Activated naive CD4-positive, alpha-beta T cell treated with anti-CD3 and anti-CD28 coated beads, Interleukin-2, amount 10 ng/mL, durations not matched to agents 7 days and 5 days (primary cell): ENCODE measurements around the gene UGT2B7.
"Not testable (repeated sequence)": the region's sequence is repeated elsewhere in the genome, so short reads cannot be mapped to it uniquely, and the experiment has no call there.

Source experiments
- CTCF ChIA-PET: fragments of 350-600 bp; sonication (Branson Sonifier 250); formaldehyde crosslinking; loops from one replicate; lab custom pipeline; 2021; ENCODE audit warnings: antibody characterized with exemption; lab: Charles Lee
- DNase-seq: peaks from one replicate; pipeline ENCODE4 v3.0.0-alpha.2; 2020
- H3K27ac Mint-ChIP-seq: one replicate; pipeline ENCODE4 v1.8.0; 2021; ENCODE audit warnings: mild to moderate bottlenecking, moderate library complexity, mixed read lengths
- H3K27me3 Mint-ChIP-seq: one replicate; pipeline ENCODE4 v1.8.0; 2021; ENCODE audit warnings: mild to moderate bottlenecking, mixed read lengths
- H3K36me3 Mint-ChIP-seq: one replicate; pipeline ENCODE4 v1.8.0; 2021; ENCODE audit warnings: mixed read lengths
- H3K4me1 Mint-ChIP-seq: one replicate; pipeline ENCODE4 v1.8.0; 2021; ENCODE audit warnings: mixed read lengths
- H3K4me3 Mint-ChIP-seq: one replicate; pipeline ENCODE4 v1.8.0; 2021; ENCODE audit warnings: mild to moderate bottlenecking, moderate library complexity, mixed read lengths
- H3K9me3 Mint-ChIP-seq: one replicate; pipeline ENCODE4 v1.8.0; 2021; ENCODE audit warnings: mixed read lengths

UGT2B7 gene

DNA sequence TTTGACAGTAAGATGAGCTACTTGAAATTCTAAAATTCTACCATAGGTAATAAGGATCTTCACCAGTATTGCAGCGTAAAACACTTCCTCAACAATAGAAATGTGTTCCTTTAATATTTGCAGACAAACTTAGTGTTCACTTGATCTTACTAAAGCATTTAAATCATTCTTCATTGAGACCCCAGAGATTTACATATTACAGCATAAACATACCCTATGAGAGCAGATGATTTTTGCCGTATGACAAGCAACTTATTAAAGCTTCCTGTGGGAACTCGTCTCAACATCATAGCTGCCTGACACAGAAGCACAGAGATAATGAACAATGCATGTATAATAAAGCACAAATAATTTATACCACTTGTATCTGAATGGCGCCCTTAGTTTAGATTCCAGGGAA lies 3.6 kb downstream of the UGT2B7 start:
- Mint-ChIP-seq H3K4me3 (no peak overlapping the region), H3K36me3 (no peaks in the 10 kb centered on the region), H3K4me1 (no peaks in the 10 kb centered on the region), H3K27ac (no peak overlapping the region), H3K27me3 (no peaks in the 10 kb centered on the region), H3K9me3 (no peaks in the 10 kb centered on the region)
- DNase-seq: no peak
- CTCF ChIA-PET: no interaction called here

DNA sequence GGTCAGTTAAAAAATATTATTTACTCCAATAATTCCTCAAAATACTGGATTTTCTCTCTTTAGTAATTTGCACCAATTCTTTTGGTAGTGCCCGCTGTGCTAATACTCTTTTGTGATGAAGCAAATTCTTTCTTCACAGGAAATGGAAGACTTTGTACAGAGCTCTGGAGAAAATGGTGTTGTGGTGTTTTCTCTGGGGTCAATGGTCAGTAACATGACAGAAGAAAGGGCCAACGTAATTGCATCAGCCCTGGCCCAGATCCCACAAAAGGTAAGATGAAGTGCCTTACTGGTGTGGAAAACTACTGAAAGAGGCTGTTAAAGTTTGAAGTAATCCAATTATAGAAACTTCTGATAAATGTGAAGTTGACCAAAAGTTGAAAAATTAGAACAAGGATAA lies 6.4 kb downstream of the UGT2B7 start:
- DNase-seq, H3K9me3 Mint-ChIP-seq, H3K27ac Mint-ChIP-seq, H3K4me3 Mint-ChIP-seq, CTCF ChIA-PET, H3K36me3 Mint-ChIP-seq, H3K4me1 Mint-ChIP-seq, H3K27me3 Mint-ChIP-seq: not testable (repeated sequence)

DNA sequence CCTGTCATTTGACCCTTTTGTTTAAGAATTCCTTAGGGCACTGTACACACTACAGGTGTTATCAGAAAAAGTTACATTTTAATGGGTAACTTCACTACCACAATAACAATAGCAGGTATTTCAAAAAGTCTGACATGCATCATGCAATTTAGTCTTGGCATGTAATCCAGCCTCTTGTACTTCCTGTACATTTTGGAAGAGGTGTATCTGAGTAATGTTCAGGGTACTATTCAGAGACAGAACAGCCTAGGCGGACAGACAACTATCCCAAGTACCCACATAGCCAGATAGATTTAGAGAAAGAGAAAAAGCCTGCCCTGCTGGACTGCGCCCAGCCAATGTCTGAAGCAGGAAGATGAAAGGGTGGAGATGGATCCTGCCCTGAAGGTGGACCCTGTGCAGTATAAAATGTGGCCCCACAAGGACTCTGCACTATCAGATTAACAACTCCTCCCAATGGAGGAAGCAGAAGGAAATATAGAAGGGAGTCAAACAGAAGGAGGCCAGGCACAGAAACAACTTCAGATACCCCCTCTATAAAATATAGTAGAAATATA lies 8.5 kb downstream of the UGT2B7 start:
- Mint-ChIP-seq H3K4me1 (no peaks in the 10 kb centered on the region), H3K27me3 (no peaks in the 10 kb centered on the region), H3K27ac (no peak overlapping the region), H3K9me3 (no peaks in the 10 kb centered on the region), H3K36me3 (no peaks in the 10 kb centered on the region), H3K4me3 (no peak overlapping the region)
- CTCF ChIA-PET: no interaction called here
- no peak for DNase-seq

DNA sequence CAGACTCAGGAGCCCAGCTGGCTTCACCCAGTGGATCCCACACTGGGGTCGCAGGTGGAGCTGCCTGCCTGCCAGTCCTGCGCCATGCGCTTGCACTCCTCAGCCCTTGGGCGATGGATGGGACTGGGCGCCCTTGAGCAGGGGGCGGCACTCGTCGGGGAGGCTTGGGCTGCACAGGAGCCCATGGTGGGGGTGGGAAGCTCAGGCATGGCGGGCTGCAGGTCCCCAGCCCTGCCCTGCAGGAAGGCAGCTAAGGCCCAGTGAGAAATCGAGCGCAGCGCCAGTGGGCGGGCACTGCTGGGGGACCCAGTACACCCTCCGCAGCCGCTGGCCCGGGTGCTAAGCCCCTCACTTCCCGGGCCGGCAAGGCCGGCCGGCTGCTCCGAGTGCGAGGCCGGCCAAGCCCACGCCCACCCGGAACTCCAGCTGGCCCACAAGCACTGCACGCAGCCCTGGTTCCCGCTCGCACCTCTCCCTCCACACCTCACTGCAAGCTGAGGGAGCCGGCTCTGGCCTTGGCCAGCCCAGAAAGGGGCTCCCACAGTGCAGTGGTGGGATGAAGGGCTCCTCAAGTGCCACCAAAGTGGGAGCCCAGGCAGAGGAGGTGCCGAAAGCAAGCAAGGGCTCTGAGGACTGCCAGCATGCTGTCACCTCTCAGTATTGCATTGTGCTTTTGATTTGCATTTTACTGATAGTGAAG lies 19.0 kb downstream of the UGT2B7 start:
- H3K4me3 Mint-ChIP-seq, H3K27me3 Mint-ChIP-seq, CTCF ChIA-PET, DNase-seq, H3K27ac Mint-ChIP-seq, H3K36me3 Mint-ChIP-seq, H3K9me3 Mint-ChIP-seq, H3K4me1 Mint-ChIP-seq: not testable (repeated sequence)

DNA sequence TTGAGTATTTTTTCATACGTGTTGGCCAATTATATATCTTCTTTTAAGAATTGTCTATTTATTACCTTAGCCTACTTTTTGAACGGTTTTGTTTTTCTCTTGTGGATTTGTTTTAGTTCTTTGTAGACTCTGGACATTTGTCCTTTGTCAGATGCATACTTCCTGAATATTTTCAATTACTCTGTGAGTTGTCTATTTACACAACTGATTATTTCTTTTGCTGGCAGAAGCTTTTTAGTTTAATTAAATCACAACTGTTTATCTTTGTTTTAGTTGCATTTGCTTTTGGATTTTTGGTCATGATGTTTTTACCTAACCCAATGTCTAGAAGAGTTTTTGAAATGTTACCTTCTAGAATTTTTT lies 19.6 kb downstream of the UGT2B7 start:
- no peak overlapping the region for H3K4me3 Mint-ChIP-seq
- no peak for DNase-seq
- no peaks in the 10 kb centered on the region for H3K9me3 Mint-ChIP-seq
- CTCF ChIA-PET: no interaction called here
- H3K27me3 Mint-ChIP-seq: no peaks in the 10 kb centered on the region
- no peak overlapping the region for H3K27ac Mint-ChIP-seq
- H3K4me1 Mint-ChIP-seq: no peaks in the 10 kb centered on the region
- H3K36me3 Mint-ChIP-seq: no peaks in the 10 kb centered on the region

DNA sequence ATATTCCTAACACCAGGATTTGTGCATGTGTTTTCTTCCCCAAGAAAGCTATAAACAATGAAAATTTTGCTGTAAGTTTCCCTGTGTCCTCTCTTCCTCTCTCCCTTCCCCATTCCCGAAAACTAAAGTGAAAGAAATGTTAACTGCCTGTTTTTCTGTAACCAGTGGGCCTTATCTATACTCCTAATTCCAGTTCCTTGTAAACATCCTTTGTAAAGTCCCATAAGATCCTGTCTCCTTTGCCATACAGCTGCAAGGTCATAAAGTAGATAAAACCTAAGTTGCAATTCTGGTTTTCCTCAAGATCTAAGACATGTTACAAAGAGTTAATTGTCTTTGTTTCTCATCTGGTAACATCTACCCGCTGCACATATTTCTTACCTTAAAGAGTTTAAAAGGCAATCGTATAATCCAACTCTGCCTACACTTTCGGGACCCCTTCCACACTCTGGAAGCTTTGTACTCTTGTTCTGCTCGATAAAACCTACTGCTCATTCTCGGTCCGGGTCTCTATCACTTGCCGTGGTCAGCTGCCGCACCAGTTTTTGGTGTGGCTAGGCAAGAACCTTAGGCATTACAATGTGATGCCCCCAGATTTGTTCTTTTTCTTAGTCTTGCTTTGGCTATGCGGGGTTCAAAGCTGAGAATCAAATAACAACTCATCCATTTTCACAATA lies 20.5 kb downstream of the UGT2B7 start:
- Mint-ChIP-seq H3K36me3 (no peaks in the 10 kb centered on the region), H3K27ac (no peak overlapping the region), H3K4me1 (no peaks in the 10 kb centered on the region), H3K9me3 (no peaks in the 10 kb centered on the region), H3K27me3 (no peaks in the 10 kb centered on the region), H3K4me3 (no peak overlapping the region)
- CTCF ChIA-PET: no interaction called here
- no peak for DNase-seq

DNA sequence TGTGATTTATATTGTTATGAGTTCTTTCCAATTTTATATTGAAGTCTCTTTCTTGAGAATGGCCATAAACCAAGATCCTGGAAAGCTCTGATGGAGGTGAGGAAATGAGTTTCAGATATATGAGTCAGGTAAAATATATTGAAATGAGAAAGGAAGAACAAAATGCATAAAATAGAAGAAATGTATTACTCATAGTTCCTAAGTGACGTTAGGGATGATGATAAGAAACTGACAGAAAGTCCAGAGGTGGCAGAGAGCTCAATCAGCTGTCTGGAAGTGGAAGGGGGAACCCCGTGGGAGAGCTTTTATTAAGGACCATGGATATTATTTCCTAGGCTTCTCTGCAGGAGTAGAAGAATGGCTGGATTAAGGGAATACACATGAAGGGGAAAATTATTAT lies 24.6 kb downstream of the UGT2B7 start:
- H3K36me3 Mint-ChIP-seq: no peaks in the 10 kb centered on the region
- no peak overlapping the region for H3K4me3 Mint-ChIP-seq
- no peaks in the 10 kb centered on the region for H3K27me3 Mint-ChIP-seq
- H3K27ac Mint-ChIP-seq: no peak overlapping the region
- DNase-seq: no peak
- CTCF ChIA-PET: no interaction called here
- H3K9me3 Mint-ChIP-seq: no peaks in the 10 kb centered on the region
- H3K4me1 Mint-ChIP-seq: no peaks in the 10 kb centered on the region

DNA sequence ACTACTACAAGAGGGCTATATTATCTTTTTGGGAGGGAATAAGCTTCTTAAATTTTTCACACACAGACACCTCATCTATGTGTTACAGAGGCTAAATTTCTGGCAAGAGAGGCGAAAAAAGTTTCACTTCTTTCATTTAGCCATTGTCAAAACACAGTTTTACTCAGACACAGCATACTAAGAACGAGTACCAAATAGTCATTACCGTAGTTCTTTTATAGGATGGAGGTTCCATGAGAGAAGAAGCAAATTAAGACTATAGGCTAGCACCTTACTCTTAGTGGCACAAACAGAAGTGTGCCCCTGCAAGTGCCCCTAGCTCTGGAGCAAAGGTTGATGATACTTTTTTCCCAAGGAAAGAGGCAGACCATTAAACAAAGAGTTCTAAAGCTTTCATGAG lies 26.2 kb downstream of the UGT2B7 start:
- no peak overlapping the region for H3K4me3 Mint-ChIP-seq
- H3K27me3 Mint-ChIP-seq: no peaks in the 10 kb centered on the region
- no peaks in the 10 kb centered on the region for H3K4me1 Mint-ChIP-seq
- H3K36me3 Mint-ChIP-seq: no peaks in the 10 kb centered on the region
- no peak for DNase-seq
- CTCF ChIA-PET: interaction anchor here (0.6 kb wide), 1 partner anchor 48 kb away, joined by 3 read pairs; no protein-coding TSS in a partner anchor
- H3K27ac Mint-ChIP-seq: no peak overlapping the region
- no peaks in the 10 kb centered on the region for H3K9me3 Mint-ChIP-seq

DNA sequence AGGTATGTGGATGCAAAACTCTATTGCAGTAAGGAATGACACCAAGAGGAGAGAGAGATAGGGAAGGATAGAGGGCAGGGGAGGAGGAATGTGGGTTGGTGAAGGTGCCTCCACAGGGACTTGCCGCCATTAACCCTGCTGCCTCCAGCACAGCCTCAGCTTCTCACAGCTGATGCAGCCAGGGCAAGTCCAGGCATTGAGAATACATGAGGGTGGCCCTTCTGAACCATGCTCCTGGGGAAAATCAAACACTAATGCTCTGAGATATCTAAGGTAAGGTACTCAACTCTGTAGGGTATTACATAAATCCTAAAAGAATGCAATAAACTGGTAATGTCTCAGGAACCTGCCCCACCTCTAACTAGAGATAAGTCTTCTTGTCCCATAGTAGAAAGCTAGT lies 28.7 kb downstream of the UGT2B7 start:
- H3K27ac Mint-ChIP-seq: no peak overlapping the region
- no peaks in the 10 kb centered on the region for H3K36me3 Mint-ChIP-seq
- H3K4me3 Mint-ChIP-seq: no peak overlapping the region
- H3K9me3 Mint-ChIP-seq: no peaks in the 10 kb centered on the region
- no peak for DNase-seq
- no peaks in the 10 kb centered on the region for H3K4me1 Mint-ChIP-seq
- no peaks in the 10 kb centered on the region for H3K27me3 Mint-ChIP-seq
- CTCF ChIA-PET: no interaction called here

DNA sequence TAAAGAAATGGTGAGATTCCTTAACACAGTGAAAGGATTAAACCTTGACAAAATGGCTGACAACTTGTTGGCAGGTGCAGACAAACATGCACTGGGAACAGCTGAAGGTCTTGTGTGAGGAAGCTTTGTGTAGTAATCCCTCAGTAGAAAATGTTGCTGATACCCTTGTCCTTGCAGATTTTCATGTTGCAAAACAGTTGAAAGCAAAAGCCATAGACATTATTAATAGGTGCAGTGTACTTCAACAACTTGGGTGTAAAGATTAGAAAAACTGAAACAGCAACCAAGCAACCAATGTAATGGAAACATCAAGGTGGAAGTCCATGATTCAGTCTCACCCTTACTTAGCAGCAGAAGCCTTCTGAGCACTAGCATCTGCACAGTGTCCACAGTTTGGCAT lies 29.8 kb downstream of the UGT2B7 start:
- Mint-ChIP-seq H3K27me3 (no peaks in the 10 kb centered on the region), H3K9me3 (no peaks in the 10 kb centered on the region), H3K36me3 (no peaks in the 10 kb centered on the region), H3K4me1 (no peaks in the 10 kb centered on the region), H3K27ac (no peak overlapping the region), H3K4me3 (no peak overlapping the region)
- CTCF ChIA-PET: interaction anchor here (0.5 kb wide), 1 partner anchor 1746 kb away, joined by 5 read pairs; no protein-coding TSS in a partner anchor
- no peak for DNase-seq

DNA sequence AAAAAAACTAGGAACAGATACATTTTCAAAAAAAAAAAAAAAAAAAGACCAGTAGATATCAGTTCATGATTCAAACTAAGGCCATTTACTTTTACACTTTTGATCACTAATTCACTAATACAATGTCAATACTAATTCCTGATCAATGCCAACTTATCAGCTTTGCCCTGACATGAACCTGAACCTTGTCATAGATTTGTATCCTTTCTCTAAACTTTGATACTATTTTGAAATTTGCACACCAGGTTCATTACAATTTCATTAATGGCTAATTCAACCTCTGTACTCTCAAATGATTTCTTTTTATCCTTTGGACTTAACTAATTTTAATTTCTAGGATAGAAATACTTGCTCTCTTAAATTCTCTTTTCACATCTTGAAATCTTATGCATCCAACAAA lies 37.7 kb downstream of the UGT2B7 start:
- Mint-ChIP-seq H3K4me3 (no peak overlapping the region), H3K27ac (no peak overlapping the region), H3K27me3 (no peaks in the 10 kb centered on the region), H3K9me3 (no peaks in the 10 kb centered on the region), H3K4me1 (no peaks in the 10 kb centered on the region), H3K36me3 (no peaks in the 10 kb centered on the region)
- no peak for DNase-seq
- CTCF ChIA-PET: no interaction called here

DNA sequence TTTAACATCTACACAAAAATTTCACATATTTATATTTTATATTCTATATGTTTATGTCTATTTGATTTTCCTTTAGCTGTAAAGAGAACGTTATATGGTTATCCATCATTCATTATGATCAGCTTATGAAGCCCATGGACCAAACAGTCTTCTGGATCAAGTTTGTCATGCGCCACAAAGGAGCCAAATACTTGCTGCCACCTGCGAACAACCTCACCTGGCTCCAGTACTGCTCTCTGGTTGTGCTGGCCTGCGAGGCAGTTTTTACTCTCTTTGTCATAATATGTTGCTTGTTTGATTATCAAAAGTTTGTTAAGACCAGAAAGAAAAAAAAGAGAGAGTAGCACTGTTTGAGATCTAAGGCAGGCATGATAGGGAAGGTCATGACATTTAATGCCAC lies 38.2 kb downstream of the UGT2B7 start:
- H3K27me3 Mint-ChIP-seq: no peaks in the 10 kb centered on the region

DNA sequence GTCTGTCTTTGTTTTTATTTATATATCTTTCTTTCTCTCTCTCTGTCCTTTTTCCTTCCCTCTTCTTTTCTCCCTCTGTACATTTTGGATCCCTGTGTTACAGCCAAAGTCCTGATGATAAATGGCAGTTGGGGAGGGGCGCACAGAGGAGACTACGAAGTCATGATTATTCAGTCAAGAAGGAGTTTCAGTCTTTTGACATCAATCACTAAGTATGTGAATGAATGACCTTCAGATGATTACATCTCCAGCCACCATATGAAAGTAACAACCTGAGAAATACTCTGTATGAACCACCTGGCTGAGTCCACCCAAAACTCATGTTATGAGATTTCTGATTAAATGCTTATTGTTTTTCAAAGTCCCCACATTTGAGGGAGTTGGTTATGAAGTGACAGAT lies 45.0 kb downstream of the UGT2B7 start:
- no peak overlapping the region for H3K27ac Mint-ChIP-seq
- CTCF ChIA-PET: no interaction called here
- no peaks in the 10 kb centered on the region for H3K9me3 Mint-ChIP-seq
- H3K4me1 Mint-ChIP-seq: no peaks in the 10 kb centered on the region
- no peak for DNase-seq
- no peak overlapping the region for H3K4me3 Mint-ChIP-seq
- no peaks in the 10 kb centered on the region for H3K36me3 Mint-ChIP-seq
- no peaks in the 10 kb centered on the region for H3K27me3 Mint-ChIP-seq

More for the DNA sequence above, 38.2 kb downstream of the UGT2B7 start:
- no peaks in the 10 kb centered on the region for H3K4me1 Mint-ChIP-seq
- CTCF ChIA-PET: no interaction called here
- H3K4me3 Mint-ChIP-seq: no peak overlapping the region
- DNase-seq: no peak
- no peaks in the 10 kb centered on the region for H3K36me3 Mint-ChIP-seq
- no peaks in the 10 kb centered on the region for H3K9me3 Mint-ChIP-seq
- H3K27ac Mint-ChIP-seq: no peak overlapping the region

DNA sequence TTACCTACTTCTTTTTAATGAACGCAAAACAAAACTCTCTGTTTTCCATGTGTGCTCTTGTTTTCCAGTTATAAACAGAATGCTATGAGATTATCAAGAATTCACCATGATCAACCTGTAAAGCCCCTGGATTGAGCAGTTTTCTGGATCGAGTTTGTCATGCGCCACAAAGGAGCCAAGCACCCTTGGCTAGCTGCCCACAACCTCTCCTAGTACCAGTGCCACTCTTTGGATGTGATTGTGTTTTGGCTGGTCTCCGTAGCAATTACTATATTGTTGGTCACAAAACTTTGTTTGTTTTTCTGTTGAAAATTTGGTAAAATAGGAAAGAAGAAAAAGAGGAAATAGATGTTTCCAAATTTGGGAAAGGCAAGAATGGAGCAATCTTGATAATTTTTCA lies 51.1 kb downstream of the UGT2B7 start:
- Mint-ChIP-seq H3K9me3 (no peaks in the 10 kb centered on the region), H3K27ac (no peak overlapping the region), H3K4me1 (no peaks in the 10 kb centered on the region), H3K4me3 (no peak overlapping the region), H3K27me3 (no peaks in the 10 kb centered on the region), H3K36me3 (no peaks in the 10 kb centered on the region)
- CTCF ChIA-PET: no interaction called here
- no peak for DNase-seq

DNA sequence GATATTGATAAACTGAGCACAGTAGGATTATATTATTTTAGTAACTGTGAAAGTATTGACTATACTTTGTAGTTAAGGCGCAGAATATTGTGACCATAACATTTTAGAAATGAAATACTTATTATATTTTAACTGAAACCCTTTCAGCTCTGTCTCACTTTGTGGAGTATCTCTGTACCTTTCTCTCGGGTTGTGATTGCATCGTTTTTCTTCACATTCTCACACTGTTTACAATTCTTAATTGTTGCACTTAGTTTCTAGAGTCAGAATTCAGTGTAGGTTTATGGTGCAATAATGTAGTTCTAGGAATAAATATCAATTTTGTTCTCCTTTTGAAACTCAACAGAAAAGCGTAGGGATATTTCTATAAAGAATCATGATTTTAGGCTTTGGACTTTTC lies 57.7 kb downstream of the UGT2B7 start:
- Mint-ChIP-seq H3K4me1 (no peaks in the 10 kb centered on the region), H3K4me3 (no peak overlapping the region), H3K36me3 (no peaks in the 10 kb centered on the region), H3K27ac (no peak overlapping the region), H3K9me3 (no peaks in the 10 kb centered on the region), H3K27me3 (no peaks in the 10 kb centered on the region)
- CTCF ChIA-PET: no interaction called here
- no peak for DNase-seq
